Esophagus squamous epithelium (tissue), 5 donors: ENCODE results near the gene FBXO31. TPM values are rescaled to one million over a fixed set of nuclear protein-coding genes. Genes with fewer than 3 reads are reported as not detected.
A peak's percentile ranks its signal among the peaks of the same experiment; 100 is the strongest.
"Not testable (repeated sequence)": the region's sequence is repeated elsewhere in the genome, so short reads cannot be mapped to it uniquely, and the experiment has no call there.

Experiments
- DNase-seq: peaks from one replicate; lab custom pipeline; 2025; lab: John Stamatoyannopoulos, UW
- H3K27ac ChIP-seq, 4 donors: fragments of 200-600 bp; sonication (generic); one replicate each; pipeline ENCODE4 v1.5.1; 2016 to 2019; ENCODE audit warnings: mild to moderate bottlenecking in 1 of 4
- H3K27me3 ChIP-seq, 4 donors: fragments of 200-600 bp; sonication (generic); 1 replicate in 3 of 4; 2 replicates in 1 of 4; pipeline versions ENCODE4 v1.5.1 to v1.6.0; 2017 to 2021; ENCODE audit warnings: antibody characterized with exemption in 1 of 4
- H3K36me3 ChIP-seq, 3 donors: fragments of 200-600 bp; sonication (generic); one replicate each; pipeline ENCODE4 v1.5.1; 2016 to 2019
- H3K4me1 ChIP-seq, 3 donors: fragments of 200-600 bp; sonication (generic); one replicate each; pipeline ENCODE4 v1.5.1; 2017 to 2019
- H3K4me3 ChIP-seq, 4 donors: fragments of 200-600 bp; sonication (generic); 1 replicate in 3 of 4; 2 replicates in 1 of 4; pipeline ENCODE4 v1.5.1; 2016 to 2019; ENCODE audit warnings: mild to moderate bottlenecking in 2 of 4, moderate library complexity in 1 of 4
- H3K9me3 ChIP-seq, 3 donors: fragments of 200-600 bp; sonication (generic); one replicate each; pipeline ENCODE4 v1.5.1; 2016 to 2019
- POLR2A ChIP-seq, 4 donors: fragments of 450-650 bp; IDR thresholded peaks; one replicate each; pipeline ENCODE4 v1.6.1; 2017; ENCODE audit warnings: antibody characterized with exemption in 4 of 4, mild to moderate bottlenecking in 4 of 4, moderate library complexity in 3 of 4
- WGBS, 2 donors: methylation state at CpG; one replicate each; pipeline ENCODE4 v1.1.5; 2018; 5-methylcytosine and 5-hydroxymethylcytosine counted together
- intact Hi-C: fragments of 100-400 bp; cut with DNase I; formaldehyde crosslinking; loops from one replicate; pipeline ENCODE4 v1.15.0; 2022
- total RNA-seq, 4 donors: library from RNA; depleted of rRNA; stranded (reverse); fragments of >200 nt; gene quantifications; one replicate each; pipeline ENCODE4 v1.1.0, GENCODE V29; 2016
- TF ChIP-seq, protein P1 (sequence below), 6 experiments: fragments of 450-650 bp in 4 of 6; fragments of 200-600 bp in 2 of 6; sonication (generic) in 2 of 6; IDR thresholded peaks; one replicate each; pipeline ENCODE4 v1.5.1; 2016 to 2019; ENCODE audit warnings: antibody characterized with exemption in 6 of 6, mild to moderate bottlenecking in 4 of 6, moderate library complexity in 4 of 6
- donor health status: DM: yes; HTN: yes; CAD: no.

The FBXO31 gene
- total RNA-seq, 4 donors from 2014 or later: 18.3 to 43.7 (median 21.2) TPM

DNA sequence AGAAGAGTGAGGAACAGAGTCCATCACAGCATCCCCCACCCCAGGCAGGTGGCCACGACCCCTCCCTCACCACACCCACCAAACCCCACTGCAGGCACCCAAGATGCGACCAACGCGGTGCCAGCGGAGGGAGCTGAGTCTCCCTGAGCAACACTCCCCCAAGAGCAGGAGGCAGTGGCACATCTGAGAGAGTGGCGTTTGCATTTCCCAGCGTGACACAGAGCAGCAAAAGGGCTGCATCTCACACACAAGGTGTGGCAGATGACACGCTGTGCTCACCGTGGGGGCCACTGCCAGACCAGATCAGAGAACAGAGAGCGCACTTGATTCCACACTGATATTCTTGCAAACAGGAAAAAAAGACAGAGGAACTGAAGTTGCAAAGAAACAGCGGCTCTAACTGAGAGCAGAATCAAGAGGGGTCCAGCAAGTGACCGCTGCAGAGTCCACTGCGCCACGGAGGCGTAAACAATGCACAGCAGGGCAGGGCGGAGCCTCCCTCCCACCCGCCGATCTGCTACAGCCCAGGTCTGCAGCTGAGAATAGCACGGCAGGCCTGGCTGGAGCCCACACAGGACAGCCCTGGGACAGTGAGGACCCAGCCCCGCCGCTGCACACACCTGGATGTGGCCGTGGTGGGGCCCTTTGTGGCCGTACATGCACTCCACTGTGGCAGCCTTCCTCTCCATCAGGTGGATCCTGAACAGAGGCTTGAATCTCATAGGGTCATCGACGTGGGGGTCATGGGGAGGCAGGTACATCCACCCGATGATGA is 40.4 kb downstream of the FBXO31 start:
- H3K27ac ChIP-seq: peak overlapping the region in 1 of 4 donors; percentile 67
- 84 to 89% methylated on average over 12 to 13 of the region's 26 CpGs for WGBS, 2 donors
- no peak for DNase-seq
- no peaks in the 10 kb centered on the region for H3K9me3 ChIP-seq
- H3K36me3 ChIP-seq: peaks cover 18 to 99% (median 27%) of the 10 kb centered on the region in 3 donors
- TF ChIP-seq, protein P1, sequence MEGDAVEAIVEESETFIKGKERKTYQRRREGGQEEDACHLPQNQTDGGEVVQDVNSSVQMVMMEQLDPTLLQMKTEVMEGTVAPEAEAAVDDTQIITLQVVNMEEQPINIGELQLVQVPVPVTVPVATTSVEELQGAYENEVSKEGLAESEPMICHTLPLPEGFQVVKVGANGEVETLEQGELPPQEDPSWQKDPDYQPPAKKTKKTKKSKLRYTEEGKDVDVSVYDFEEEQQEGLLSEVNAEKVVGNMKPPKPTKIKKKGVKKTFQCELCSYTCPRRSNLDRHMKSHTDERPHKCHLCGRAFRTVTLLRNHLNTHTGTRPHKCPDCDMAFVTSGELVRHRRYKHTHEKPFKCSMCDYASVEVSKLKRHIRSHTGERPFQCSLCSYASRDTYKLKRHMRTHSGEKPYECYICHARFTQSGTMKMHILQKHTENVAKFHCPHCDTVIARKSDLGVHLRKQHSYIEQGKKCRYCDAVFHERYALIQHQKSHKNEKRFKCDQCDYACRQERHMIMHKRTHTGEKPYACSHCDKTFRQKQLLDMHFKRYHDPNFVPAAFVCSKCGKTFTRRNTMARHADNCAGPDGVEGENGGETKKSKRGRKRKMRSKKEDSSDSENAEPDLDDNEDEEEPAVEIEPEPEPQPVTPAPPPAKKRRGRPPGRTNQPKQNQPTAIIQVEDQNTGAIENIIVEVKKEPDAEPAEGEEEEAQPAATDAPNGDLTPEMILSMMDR (IDR thresholded peaks at IDR 0.05): no peak
- no peak for TF ChIP-seq POLR2A (IDR thresholded peaks at IDR 0.05)
- H3K4me1 ChIP-seq: peaks cover 8 to 30% (median 13%) of the 10 kb centered on the region in 3 donors
- intact Hi-C loops: no loop called here
- H3K27me3 ChIP-seq: no peaks in the 10 kb centered on the region
- no peak overlapping the region for H3K4me3 ChIP-seq

DNA sequence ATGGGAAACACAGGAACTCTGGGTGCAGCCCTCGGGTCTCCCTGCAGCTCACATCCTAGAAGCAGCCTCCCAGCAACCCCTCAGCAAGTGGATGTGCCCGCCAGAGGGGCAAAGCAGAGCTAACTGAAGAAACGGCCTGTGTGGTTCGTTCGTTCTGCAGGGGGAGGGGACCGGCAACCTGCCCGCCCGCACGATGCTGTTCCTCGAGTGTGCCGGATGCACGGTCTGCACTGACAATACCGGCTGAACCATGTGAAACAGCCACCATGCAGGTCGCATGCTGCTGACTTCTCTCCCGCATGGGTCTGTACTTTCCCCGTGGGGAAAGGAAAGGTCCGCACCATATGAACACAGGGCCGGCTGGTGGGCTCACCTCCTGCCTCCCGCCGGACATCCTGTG is 41.1 kb downstream of the FBXO31 start:
- no peak overlapping the region for H3K27ac ChIP-seq
- peaks cover 18 to 98% (median 27%) of the 10 kb centered on the region in 3 donors for H3K36me3 ChIP-seq
- intact Hi-C loops: no loop called here
- peaks cover 8 to 30% (median 13%) of the 10 kb centered on the region in 3 donors for H3K4me1 ChIP-seq
- no peak overlapping the region for H3K4me3 ChIP-seq
- TF ChIP-seq POLR2A (IDR thresholded peaks at IDR 0.05): no peak
- TF ChIP-seq, protein P1 (IDR thresholded peaks at IDR 0.05): no peak
- no peaks in the 10 kb centered on the region for H3K9me3 ChIP-seq
- 92 to 95% methylated on average over 2 to 10 of the region's 20 CpGs for WGBS, 2 donors
- DNase-seq: no peak
- no peaks in the 10 kb centered on the region for H3K27me3 ChIP-seq

DNA sequence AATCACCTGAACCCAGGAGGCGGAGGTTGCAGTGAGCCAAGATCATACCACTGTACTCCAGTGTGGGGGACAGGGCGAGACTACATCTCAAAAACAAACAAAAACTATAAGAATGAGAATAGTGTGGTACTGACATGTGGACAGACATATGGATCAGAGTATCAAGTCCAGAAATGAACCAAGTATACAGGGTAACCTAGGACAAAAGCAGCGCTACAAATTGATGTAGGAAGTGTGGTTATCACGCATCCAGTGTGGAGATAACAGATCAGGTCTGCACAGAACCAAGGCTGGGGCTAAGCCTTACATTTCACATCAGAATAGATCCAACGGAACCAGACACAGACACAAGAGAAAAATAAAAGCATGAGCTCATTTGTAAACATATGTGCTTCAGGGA is 43.4 kb downstream of the FBXO31 start:
- intact Hi-C loops: no loop called here
- WGBS, 2 donors: 94 to 99% methylated on average over 5 of the region's 5 CpGs
- peaks cover under 1 to 19% (median 4%) of the 10 kb centered on the region in 3 donors for H3K4me1 ChIP-seq
- H3K4me3 ChIP-seq: no peak overlapping the region
- H3K9me3 ChIP-seq: no peaks in the 10 kb centered on the region
- H3K36me3 ChIP-seq: peaks cover 29 to 96% (median 32%) of the 10 kb centered on the region in 3 donors
- no peaks in the 10 kb centered on the region for H3K27me3 ChIP-seq
- no peak overlapping the region for H3K27ac ChIP-seq
- DNase-seq: no peak
- TF ChIP-seq, protein P1 (IDR thresholded peaks at IDR 0.05): no peak
- TF ChIP-seq POLR2A (IDR thresholded peaks at IDR 0.05): no peak

DNA sequence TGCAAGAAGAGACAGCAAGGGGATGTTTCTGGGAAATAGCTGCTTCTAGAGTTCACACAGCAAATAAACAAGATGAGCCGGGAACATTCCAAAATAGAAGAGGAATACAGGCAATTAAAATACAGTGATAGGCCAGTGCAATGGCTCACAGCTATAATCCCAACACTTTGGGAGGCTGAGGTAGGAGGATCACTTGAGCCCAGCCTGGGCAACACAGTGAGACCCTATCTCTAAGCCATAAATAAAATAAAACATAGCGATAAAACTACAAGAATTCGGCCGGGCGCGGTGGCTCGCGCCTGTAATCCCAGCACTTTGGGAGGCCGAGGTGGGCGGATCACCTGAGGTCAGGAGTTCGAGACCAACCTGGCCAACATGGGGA is 43.9 kb downstream of the FBXO31 start:
- WGBS, 2 donors: 93 to 95% methylated on average over 11 of the region's 11 CpGs
- H3K4me3 ChIP-seq, intact Hi-C loops, H3K27me3 ChIP-seq, H3K27ac ChIP-seq, DNase-seq, H3K9me3 ChIP-seq: not testable (repeated sequence)
- Histone ChIP-seq H3K4me1 (peaks cover 0 to 14% (median under 1%) of the 10 kb centered on the region in 3 donors), H3K36me3 (peaks cover 34 to 96% (median 37%) of the 10 kb centered on the region in 3 donors)

DNA sequence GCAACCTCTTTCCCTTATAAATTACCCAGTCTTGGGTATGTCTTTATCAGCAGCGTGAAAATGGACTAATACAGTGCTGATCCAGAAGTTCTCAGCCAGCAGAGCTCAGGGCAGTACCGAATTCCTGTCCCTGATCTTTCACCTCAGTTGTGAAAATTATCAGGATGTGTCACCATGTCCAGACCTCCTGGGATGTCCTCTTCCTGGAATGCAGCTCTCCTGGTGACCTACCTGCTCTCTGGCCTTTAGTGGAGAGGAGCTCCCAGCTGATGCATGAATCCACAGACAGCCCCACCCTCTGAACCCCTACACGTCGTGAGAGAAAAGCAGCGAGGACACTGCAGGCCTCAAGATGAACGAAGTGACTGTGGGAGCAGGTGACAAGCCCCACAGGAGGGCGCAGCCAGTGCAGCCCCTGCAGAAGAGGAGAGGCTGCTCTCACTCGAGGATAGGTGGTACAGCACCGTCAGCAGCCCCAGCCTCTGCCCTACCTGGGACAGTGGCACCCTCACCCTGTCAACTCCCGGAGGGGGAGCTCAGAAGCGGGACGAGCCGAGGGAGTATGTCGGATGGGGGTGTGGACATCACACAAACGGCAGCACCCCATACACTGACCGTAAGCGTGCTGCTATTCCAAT is 44.4 kb downstream of the FBXO31 start:
- 88 to 93% methylated on average over 5 to 7 of the region's 17 CpGs for WGBS, 2 donors
- intact Hi-C loops: no loop called here
- Histone ChIP-seq H3K27ac (no peak overlapping the region), H3K4me3 (no peak overlapping the region), H3K36me3 (peaks cover 39 to 97% (median 42%) of the 10 kb centered on the region in 3 donors), H3K9me3 (no peaks in the 10 kb centered on the region), H3K27me3 (no peaks in the 10 kb centered on the region), H3K4me1 (peaks cover 0 to 9% (median 0%) of the 10 kb centered on the region in 3 donors)
- TF ChIP-seq POLR2A (IDR thresholded peaks at IDR 0.05): no peak
- TF ChIP-seq, protein P1 (IDR thresholded peaks at IDR 0.05): no peak
- no peak for DNase-seq
